IMR-90 (cell line): ENCODE measurements around the gene PPM1H. TPM values are rescaled to one million over a fixed set of nuclear protein-coding genes. Genes with fewer than 3 reads are reported as not detected.

Source experiments
- ATAC-seq: fragments of 200-7000 bp; cut with Tn5 transposase; 2 replicates; pipeline ENCODE4 v1.9.1; 2020; ENCODE audit warnings: low read depth, mild to moderate bottlenecking, moderate library complexity
- BruUV-seq: library from RNA; stranded (reverse); fragments of 400-500 nt; replicated peaks from 2 replicates; lab custom pipeline; 2021; lab: Mats Ljungman, UMichigan
- CTCF ChIA-PET: fragments of 300-600 bp; formaldehyde crosslinking; extraction: SDS; loops from one replicate; lab custom pipeline; 2021; ENCODE audit warnings: antibody characterized with exemption; lab: Yijun Ruan, JAX
- POLR2A ChIA-PET: fragments of 300-600 bp; sonication (Branson Sonifier 250); formaldehyde crosslinking; loops from one replicate; lab custom pipeline; 2022; ENCODE audit warnings: antibody characterized with exemption; ENCODE audit not compliant: unreplicated experiment; lab: Charles Lee
- DNase-seq: peaks from one replicate; pipeline ENCODE4 v3.0.0; 2013
- H2AFZ ChIP-seq: replicated peaks from 2 replicates; pipeline ENCODE3; 2013; ENCODE audit warnings: low read length, mild to moderate bottlenecking; ENCODE audit not compliant: poor library complexity
- H2AK5ac ChIP-seq: 2 replicates; pipeline ENCODE4 v1.6.1; 2013; ENCODE audit warnings: low read depth, low read length, inconsistent platforms
- H2AK9ac ChIP-seq: replicated peaks from 2 replicates; pipeline ENCODE3; 2013; ENCODE audit warnings: mild to moderate bottlenecking, low read depth, low read length, moderate library complexity; ENCODE audit not compliant: poor library complexity
- H2BK120ac ChIP-seq: 2 replicates; pipeline ENCODE4 v1.6.1; 2013; ENCODE audit warnings: low read depth, low read length, inconsistent platforms
- H2BK15ac ChIP-seq: 3 replicates; pipeline ENCODE4 v1.6.1; 2013; ENCODE audit warnings: low read depth, low read length, inconsistent platforms
- H2BK20ac ChIP-seq: 2 replicates; pipeline ENCODE4 v1.6.1; 2013; ENCODE audit warnings: low read depth, mild to moderate bottlenecking, inconsistent platforms, low read length, moderate library complexity
- H2BK5ac ChIP-seq: 2 replicates; pipeline ENCODE4 v1.6.1; 2013; ENCODE audit warnings: mild to moderate bottlenecking, low read depth, low read length, inconsistent platforms; ENCODE audit not compliant: poor library complexity, severe bottlenecking
- H3K14ac ChIP-seq: replicated peaks from 2 replicates; pipeline ENCODE4 v1.6.1; 2013; ENCODE audit warnings: low read depth, low read length, inconsistent platforms
- H3K18ac ChIP-seq: 2 replicates; pipeline ENCODE4 v1.6.1; 2013; ENCODE audit warnings: low read depth, low read length, control low read depth
- H3K23ac ChIP-seq: 2 replicates; pipeline ENCODE4 v1.6.1; 2013; ENCODE audit warnings: low read depth, low read length, inconsistent platforms
- H3K27ac ChIP-seq: 2 replicates; pipeline ENCODE4 v1.5.1; 2013; ENCODE audit warnings: mild to moderate bottlenecking, control low read depth, low read length; ENCODE audit not compliant: insufficient read depth
- H3K27me3 ChIP-seq: 2 replicates; pipeline ENCODE4 v1.6.1; 2013; ENCODE audit warnings: low read length; ENCODE audit not compliant: control insufficient read depth, insufficient read depth
- H3K36me3 ChIP-seq: 2 replicates; pipeline ENCODE4 v1.6.1; 2013; ENCODE audit warnings: low read length, mixed read lengths; ENCODE audit not compliant: control insufficient read depth, insufficient read depth
- H3K4ac ChIP-seq: 2 replicates; pipeline ENCODE4 v1.6.1; 2013; ENCODE audit warnings: low read depth, low read length, inconsistent platforms
- H3K4me1 ChIP-seq: 2 replicates; pipeline ENCODE4 v1.6.1; 2013; ENCODE audit warnings: low read length, mixed read lengths; ENCODE audit not compliant: control insufficient read depth, insufficient read depth
- H3K4me2 ChIP-seq: 2 replicates; pipeline ENCODE4 v1.6.1; 2013; ENCODE audit warnings: low read depth, mild to moderate bottlenecking, control low read depth, low read length, moderate library complexity
- H3K4me3 ChIP-seq: 2 replicates; pipeline ENCODE4 v1.5.1; 2013; ENCODE audit warnings: low read depth, mild to moderate bottlenecking, control low read depth, low read length, moderate library complexity; ENCODE audit not compliant: insufficient read depth
- H3K56ac ChIP-seq: 2 replicates; pipeline ENCODE4 v1.6.1; 2013; ENCODE audit warnings: low read length, inconsistent platforms; ENCODE audit not compliant: insufficient read depth; ENCODE audit errors: extremely low read depth
- H3K79me1 ChIP-seq, 2 experiments: 2 replicates each; pipeline ENCODE4 v1.6.1; 2013; ENCODE audit warnings: low read length in 2 of 2, inconsistent platforms in 1 of 2, low read depth in 1 of 2
- H3K9ac ChIP-seq: 2 replicates; pipeline ENCODE4 v1.6.1; 2013; ENCODE audit warnings: low read depth, low read length, control low read depth
- H3K9me1 ChIP-seq: 2 replicates; pipeline ENCODE4 v1.6.1; 2013; ENCODE audit warnings: low read length, inconsistent platforms; ENCODE audit not compliant: insufficient read depth
- H3K9me3 ChIP-seq: 2 replicates; pipeline ENCODE4 v1.6.1; 2013; ENCODE audit warnings: low read length; ENCODE audit not compliant: control insufficient read depth, insufficient read depth
- H4K20me1 ChIP-seq: 2 replicates; pipeline ENCODE4 v1.6.1; 2013; ENCODE audit warnings: low read length, inconsistent platforms; ENCODE audit not compliant: insufficient read depth
- H4K5ac ChIP-seq: 2 replicates; pipeline ENCODE4 v1.6.1; 2013; ENCODE audit warnings: mild to moderate bottlenecking, low read depth, low read length, control low read depth
- H4K8ac ChIP-seq, 2 experiments: 2 replicates each; pipeline ENCODE4 v1.6.1; 2013; ENCODE audit warnings: low read depth in 2 of 2, low read length in 2 of 2, control low read depth in 1 of 2, inconsistent platforms in 1 of 2
- H4K91ac ChIP-seq: 2 replicates; pipeline ENCODE4 v1.6.1; 2013; ENCODE audit warnings: low read depth, low read length, inconsistent platforms; ENCODE audit not compliant: insufficient read depth
- BHLHE40 ChIP-seq: fragments of 150-350 bp; IDR thresholded peaks from 2 replicates; pipeline ENCODE4 v1.6.1; 2016; ENCODE audit warnings: mild to moderate bottlenecking, low read depth, low read length
- MXI1 ChIP-seq: IDR thresholded peaks from 2 replicates; pipeline ENCODE4 v1.6.1; 2012; ENCODE audit warnings: low read depth, mild to moderate bottlenecking, low read length, moderate library complexity, borderline replicate concordance
- POLR2A ChIP-seq: IDR thresholded peaks from 2 replicates; pipeline ENCODE4 v1.6.1; 2012; ENCODE audit warnings: mild to moderate bottlenecking, low read depth, low read length
- RAD21 ChIP-seq: IDR thresholded peaks from 2 replicates; pipeline ENCODE4 v1.6.1; 2012; ENCODE audit warnings: low read length, improper control_type of control experiment
- RFX5 ChIP-seq: IDR thresholded peaks from 2 replicates; pipeline ENCODE4 v1.8.0; 2012; ENCODE audit warnings: low read depth, mild to moderate bottlenecking, low read length, moderate library complexity
- WGBS, 2 experiments: methylation state at CpG; one replicate each; pipeline versions ENCODE4 v1.1.5 to v1.1.7; 2013; ENCODE audit warnings: missing lambda C conversion rate in 2 of 2; ENCODE audit not compliant: insufficient read length in 1 of 2; ENCODE audit errors: extremely low coverage in 2 of 2; 5-methylcytosine and 5-hydroxymethylcytosine counted together
- dilution Hi-C: fragments of 300-500 bp; cut with HindIII; formaldehyde crosslinking; loops from one replicate; pipeline ENCODE4 v1.14.3; 2018; ENCODE audit warnings: low sequenced_read_pairs; ENCODE audit not compliant: unreplicated experiment
- in situ Hi-C: fragments of 300-500 bp; cut with MboI; formaldehyde crosslinking; loops from 3 replicates; pipeline ENCODE4 v1.14.3; 2019; ENCODE audit warnings: low sequenced_read_pairs, inconsistent platforms, mixed read lengths
- intact Hi-C: fragments of 100-400 bp; cut with micrococcal nuclease; formaldehyde crosslinking; loops from 2 replicates; pipeline ENCODE4 v1.10.0; 2022
- polyA plus RNA-seq, 3 experiments: library from polyadenylated mRNA; depleted of rRNA; stranded (reverse); fragments of >200 nt; gene quantifications; 2 replicates each; pipeline ENCODE4 v1.2.3, GENCODE V29; 2012; ENCODE audit warnings: low replicate concordance in 1 of 3
- total RNA-seq: library from RNA; depleted of rRNA; stranded (reverse); fragments of >200 nt; gene quantifications from 2 replicates; pipeline ENCODE4 v1.2.3, GENCODE V29; 2012
- TF ChIP-seq, protein P1 (sequence below): conservative IDR thresholded peaks from 2 replicates; pipeline ENCODE4 v1.5.1; 2012; ENCODE audit warnings: mild to moderate bottlenecking, low read depth, low read length, improper control_type of control experiment

The PPM1H gene
- total and polyA plus RNA-seq, 2 of the 4 experiments (the other 2 are of a cell fraction): 0.14 to 0.18 TPM

DNA sequence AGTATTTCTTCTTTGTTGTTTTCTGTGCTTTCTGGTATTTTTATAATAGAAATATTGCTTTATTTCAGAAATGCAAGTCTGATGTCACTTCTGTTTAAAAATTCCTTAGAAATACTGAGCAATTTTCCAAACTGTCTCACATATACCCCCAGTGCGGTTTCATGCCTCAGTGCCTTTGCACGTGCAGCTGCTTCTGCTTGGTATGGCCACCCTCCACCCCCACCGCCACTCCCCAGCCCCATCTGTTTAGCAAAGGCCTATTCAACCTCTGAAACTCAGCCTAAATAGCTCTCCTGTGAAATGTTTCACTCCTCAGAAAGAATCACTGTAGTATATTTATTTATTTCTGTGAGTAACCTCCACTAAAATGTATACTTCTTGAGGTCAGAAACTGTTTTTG lies 52.3 kb downstream of the PPM1H start:
- POLR2A ChIA-PET: no interaction called here
- dilution Hi-C loops: no loop called here
- CTCF ChIA-PET: no interaction called here

More for the DNA sequence above, 52.3 kb downstream of the PPM1H start:
- Histone ChIP-seq H2BK20ac (no peak overlapping the region), H3K4me3 (no peak overlapping the region), H2BK120ac (no peak overlapping the region), H3K4me2 (no peak overlapping the region), H3K36me3 (no peaks in the 10 kb centered on the region), H2BK5ac (no peak overlapping the region), H3K79me1 (no peaks in the 10 kb centered on the region), H3K9me1 (no peaks in the 10 kb centered on the region), H2BK15ac (no peak overlapping the region), H3K14ac (no peak overlapping the region), H2AFZ (no peak overlapping the region), H3K4ac (no peak overlapping the region), H4K20me1 (no peaks in the 10 kb centered on the region), H3K18ac (no peak overlapping the region), H4K5ac (no peak overlapping the region), H3K23ac (no peak overlapping the region), H3K4me1 (no peaks in the 10 kb centered on the region), H2AK5ac (no peak overlapping the region), H4K91ac (no peak overlapping the region), H3K9ac (no peak overlapping the region), H3K9me3 (no peaks in the 10 kb centered on the region), H4K8ac (no peak overlapping the region), H3K56ac (no peak overlapping the region), H3K27ac (no peak overlapping the region), H3K27me3 (peaks cover 14% of the 10 kb centered on the region), H2AK9ac (no peak overlapping the region)
- peak; percentile 21; the same call in 1 of the 2 replicates for ATAC-seq
- intact Hi-C loops (no loop called here), in situ Hi-C loops (no loop called here)
- WGBS, 2 experiments: no CpG with 5 or more reads among the region's 3 CpGs
- no peak for DNase-seq
- TF ChIP-seq RFX5: no peak
- no peak for TF ChIP-seq MXI1
- no peak for TF ChIP-seq RAD21
- no peak for TF ChIP-seq POLR2A
- TF ChIP-seq BHLHE40: no peak
- TF ChIP-seq, protein P1, sequence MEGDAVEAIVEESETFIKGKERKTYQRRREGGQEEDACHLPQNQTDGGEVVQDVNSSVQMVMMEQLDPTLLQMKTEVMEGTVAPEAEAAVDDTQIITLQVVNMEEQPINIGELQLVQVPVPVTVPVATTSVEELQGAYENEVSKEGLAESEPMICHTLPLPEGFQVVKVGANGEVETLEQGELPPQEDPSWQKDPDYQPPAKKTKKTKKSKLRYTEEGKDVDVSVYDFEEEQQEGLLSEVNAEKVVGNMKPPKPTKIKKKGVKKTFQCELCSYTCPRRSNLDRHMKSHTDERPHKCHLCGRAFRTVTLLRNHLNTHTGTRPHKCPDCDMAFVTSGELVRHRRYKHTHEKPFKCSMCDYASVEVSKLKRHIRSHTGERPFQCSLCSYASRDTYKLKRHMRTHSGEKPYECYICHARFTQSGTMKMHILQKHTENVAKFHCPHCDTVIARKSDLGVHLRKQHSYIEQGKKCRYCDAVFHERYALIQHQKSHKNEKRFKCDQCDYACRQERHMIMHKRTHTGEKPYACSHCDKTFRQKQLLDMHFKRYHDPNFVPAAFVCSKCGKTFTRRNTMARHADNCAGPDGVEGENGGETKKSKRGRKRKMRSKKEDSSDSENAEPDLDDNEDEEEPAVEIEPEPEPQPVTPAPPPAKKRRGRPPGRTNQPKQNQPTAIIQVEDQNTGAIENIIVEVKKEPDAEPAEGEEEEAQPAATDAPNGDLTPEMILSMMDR: no peak
- BruUV-seq: no TSS peak
